RWPE2 (cell line): ENCODE data around the gene RASGEF1C.

Experiments
- ATAC-seq: fragments of 200-7000 bp; cut with Tn5 transposase; 3 replicates; pipeline ENCODE4 v1.9.1; 2021; ENCODE audit warnings: low read depth
- DNase-seq: peaks from one replicate; pipeline ENCODE4 v3.0.0-alpha.2; 2020; ENCODE audit warnings: low spot score
- H3K27ac ChIP-seq: fragments of 450-650 bp; 2 replicates; pipeline ENCODE4 v1.5.1; 2017; ENCODE audit warnings: mild to moderate bottlenecking; ENCODE audit not compliant: poor library complexity, severe bottlenecking
- H3K27me3 ChIP-seq: fragments of 250-450 bp; sonication (Bioruptor Pico); 2 replicates; pipeline ENCODE4 v1.5.1; 2021; ENCODE audit warnings: mild to moderate bottlenecking, moderate library complexity; ENCODE audit not compliant: insufficient read depth, poor library complexity, severe bottlenecking
- H3K36me3 ChIP-seq: fragments of 250-450 bp; sonication (Bioruptor Pico); 2 replicates; pipeline ENCODE4 v1.5.1; 2020; ENCODE audit warnings: low read depth, mild to moderate bottlenecking, moderate library complexity
- H3K4me1 ChIP-seq: fragments of 250-450 bp; sonication (Bioruptor Pico); 2 replicates; pipeline ENCODE4 v1.5.1; 2021; ENCODE audit warnings: mild to moderate bottlenecking, moderate library complexity; ENCODE audit not compliant: insufficient read depth, poor library complexity, severe bottlenecking
- H3K4me3 ChIP-seq: fragments of 250-450 bp; sonication (Bioruptor Pico); 2 replicates; pipeline ENCODE4 v1.5.1; 2021; ENCODE audit warnings: mild to moderate bottlenecking, moderate library complexity; ENCODE audit not compliant: severe bottlenecking
- H3K9me3 ChIP-seq: fragments of 250-450 bp; sonication (Bioruptor Pico); 2 replicates; pipeline ENCODE4 v1.5.1; 2021; ENCODE audit warnings: mild to moderate bottlenecking, moderate library complexity; ENCODE audit not compliant: severe bottlenecking
- TF ChIP-seq, protein P1 (sequence below): fragments of 450-650 bp; IDR thresholded peaks from one replicate; pipeline ENCODE4 v1.5.1; 2017; ENCODE audit warnings: mild to moderate bottlenecking, moderate library complexity; ENCODE audit not compliant: poor library complexity, severe bottlenecking

The RASGEF1C gene

DNA sequence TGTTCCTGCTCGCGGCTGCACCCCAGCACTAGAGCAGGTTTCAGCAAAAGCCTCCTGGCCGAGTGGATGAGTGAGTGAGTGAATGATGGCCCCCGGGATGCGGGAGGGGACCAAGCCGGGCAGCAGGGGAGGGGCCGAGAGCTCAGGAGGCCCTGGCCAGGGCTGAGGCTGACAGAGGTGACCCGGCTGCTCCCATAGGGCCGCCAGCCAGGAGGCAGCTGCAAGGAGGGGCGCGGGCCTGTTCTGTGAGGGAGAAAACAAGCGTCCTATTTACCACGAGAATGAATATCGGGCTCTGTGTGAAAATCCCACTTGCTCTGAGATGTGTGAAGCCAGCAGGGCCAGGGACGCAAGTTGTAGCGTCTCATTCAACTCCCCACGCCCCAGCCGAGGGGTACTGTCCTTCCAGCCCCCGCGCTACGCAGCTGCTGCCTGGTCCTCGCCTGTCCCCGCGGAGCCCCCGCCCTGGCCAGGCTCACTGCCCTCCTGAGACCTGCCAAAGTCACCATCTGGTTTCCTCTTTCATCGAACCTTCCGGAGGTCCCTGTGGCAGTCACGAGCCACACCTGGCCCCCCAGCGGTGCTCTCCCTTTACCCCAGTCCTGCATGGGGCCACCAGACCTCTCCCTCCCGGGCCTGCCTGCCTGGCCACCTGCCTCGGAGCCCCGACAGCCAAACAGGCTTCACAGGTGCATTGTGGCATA lies 38.8 kb downstream of the RASGEF1C start:
- peaks cover 5% of the 10 kb centered on the region for H3K27me3 ChIP-seq
- ATAC-seq, result no peak; the same call in 2 of the 3 replicates
- no peak overlapping the region for H3K27ac ChIP-seq
- H3K36me3 ChIP-seq, result no peaks in the 10 kb centered on the region
- no peaks in the 10 kb centered on the region for H3K9me3 ChIP-seq
- H3K4me1 ChIP-seq, result no peaks in the 10 kb centered on the region
- TF ChIP-seq, protein P1, sequence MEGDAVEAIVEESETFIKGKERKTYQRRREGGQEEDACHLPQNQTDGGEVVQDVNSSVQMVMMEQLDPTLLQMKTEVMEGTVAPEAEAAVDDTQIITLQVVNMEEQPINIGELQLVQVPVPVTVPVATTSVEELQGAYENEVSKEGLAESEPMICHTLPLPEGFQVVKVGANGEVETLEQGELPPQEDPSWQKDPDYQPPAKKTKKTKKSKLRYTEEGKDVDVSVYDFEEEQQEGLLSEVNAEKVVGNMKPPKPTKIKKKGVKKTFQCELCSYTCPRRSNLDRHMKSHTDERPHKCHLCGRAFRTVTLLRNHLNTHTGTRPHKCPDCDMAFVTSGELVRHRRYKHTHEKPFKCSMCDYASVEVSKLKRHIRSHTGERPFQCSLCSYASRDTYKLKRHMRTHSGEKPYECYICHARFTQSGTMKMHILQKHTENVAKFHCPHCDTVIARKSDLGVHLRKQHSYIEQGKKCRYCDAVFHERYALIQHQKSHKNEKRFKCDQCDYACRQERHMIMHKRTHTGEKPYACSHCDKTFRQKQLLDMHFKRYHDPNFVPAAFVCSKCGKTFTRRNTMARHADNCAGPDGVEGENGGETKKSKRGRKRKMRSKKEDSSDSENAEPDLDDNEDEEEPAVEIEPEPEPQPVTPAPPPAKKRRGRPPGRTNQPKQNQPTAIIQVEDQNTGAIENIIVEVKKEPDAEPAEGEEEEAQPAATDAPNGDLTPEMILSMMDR, result no peak
- H3K4me3 ChIP-seq, result no peak overlapping the region
- peak; percentile 55 for DNase-seq

DNA sequence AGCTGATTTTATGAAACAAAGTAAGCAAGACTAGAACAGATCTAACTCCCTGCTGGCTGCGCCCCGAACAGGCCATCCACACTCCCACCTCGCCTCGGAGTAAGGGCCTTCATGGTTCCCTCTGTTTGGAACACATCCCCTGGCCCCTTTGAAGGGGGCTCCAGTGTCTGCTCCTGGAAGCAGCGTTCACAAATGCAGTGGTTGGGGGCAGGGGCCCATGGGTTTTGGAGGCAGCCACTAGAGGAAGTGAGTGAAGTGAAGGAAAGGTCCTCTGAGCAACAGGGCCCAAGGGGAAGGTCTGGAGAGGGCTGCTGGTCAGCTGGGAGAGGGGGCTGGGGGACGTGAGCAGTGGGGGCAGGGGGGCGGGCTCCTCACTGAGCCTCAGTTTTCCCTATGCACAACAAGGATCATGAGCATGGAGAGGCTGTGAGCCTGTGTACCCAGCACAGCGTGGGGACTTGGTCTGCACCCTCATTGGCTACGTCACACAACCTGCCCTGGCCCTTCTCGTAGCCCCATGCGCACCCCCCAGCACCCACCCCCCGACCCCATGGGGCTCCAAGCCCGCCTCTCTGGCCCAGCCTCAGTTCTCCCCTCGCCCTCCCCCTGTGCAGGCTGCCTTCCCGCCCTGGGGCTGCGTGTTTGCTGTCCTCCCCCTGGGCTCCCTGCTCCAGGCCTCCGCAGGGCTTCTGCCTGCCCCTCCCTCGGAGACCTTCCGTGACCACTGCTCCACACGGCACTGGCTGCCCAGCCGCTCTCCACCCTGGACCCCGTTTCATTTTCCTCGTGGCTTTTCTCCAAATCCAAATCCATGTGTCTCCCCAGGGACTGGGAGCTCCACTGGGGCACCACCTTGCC lies 39.5 kb downstream of the RASGEF1C start:
- no peak overlapping the region for H3K4me3 ChIP-seq
- peaks cover 10% of the 10 kb centered on the region for H3K27me3 ChIP-seq
- no peaks in the 10 kb centered on the region for H3K9me3 ChIP-seq
- H3K36me3 ChIP-seq, result no peaks in the 10 kb centered on the region
- ATAC-seq, result no peak
- DNase-seq, result no peak
- H3K27ac ChIP-seq, result no peak overlapping the region
- H3K4me1 ChIP-seq, result no peaks in the 10 kb centered on the region
- TF ChIP-seq, protein P1, result no peak

DNA sequence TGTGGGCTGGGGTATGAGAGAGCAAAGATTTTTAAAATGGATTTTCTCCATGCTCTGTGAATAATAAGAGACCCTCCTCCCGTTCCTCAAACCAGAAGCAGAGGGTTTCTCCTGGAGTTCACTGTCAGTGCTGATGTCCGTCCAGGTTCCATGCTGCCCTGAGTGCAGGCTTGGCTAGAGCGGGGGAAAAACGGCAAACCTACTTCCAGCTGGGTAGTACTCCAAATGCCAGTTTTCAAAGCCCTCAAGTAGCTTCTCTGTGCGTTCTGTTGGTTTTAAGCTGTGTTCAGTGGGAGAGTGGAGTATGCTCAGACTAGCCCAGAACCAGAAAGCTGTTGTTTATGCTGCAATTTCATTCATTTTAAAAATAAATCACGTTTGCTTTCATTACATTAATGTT lies 40.3 kb downstream of the RASGEF1C start:
- Histone ChIP-seq H3K4me1 (no peaks in the 10 kb centered on the region), H3K27me3 (peaks cover 15% of the 10 kb centered on the region), H3K9me3 (no peaks in the 10 kb centered on the region), H3K4me3 (no peak overlapping the region), H3K36me3 (no peaks in the 10 kb centered on the region), H3K27ac (no peak overlapping the region)
- DNase-seq (no peak), ATAC-seq (no peak)
- TF ChIP-seq, protein P1, result no peak

DNA sequence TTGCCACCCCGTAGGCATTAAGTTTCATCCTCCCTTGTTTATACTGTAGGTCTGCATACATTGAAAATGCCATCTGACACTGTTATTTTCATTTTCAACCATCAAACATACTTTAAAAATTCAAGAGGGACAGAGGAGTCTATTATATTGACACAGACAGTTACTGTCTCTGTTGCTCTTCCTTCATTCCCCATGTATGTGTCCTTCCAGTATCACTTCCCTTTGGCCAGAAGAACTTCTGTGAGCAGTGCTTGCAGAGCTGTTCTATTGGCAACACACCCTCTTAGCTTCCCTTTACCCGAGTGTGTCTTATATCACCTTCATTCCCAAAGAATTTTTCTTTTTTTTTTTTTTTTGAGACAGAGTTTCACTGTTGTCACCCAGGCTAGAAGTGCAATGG lies 42.8 kb downstream of the RASGEF1C start:
- DNase-seq (no peak), ATAC-seq (no peak)
- H3K4me3 ChIP-seq, result no peak overlapping the region
- H3K4me1 ChIP-seq, result no peaks in the 10 kb centered on the region
- no peaks in the 10 kb centered on the region for H3K9me3 ChIP-seq
- H3K27ac ChIP-seq, result no peak overlapping the region
- TF ChIP-seq, protein P1, result no peak
- no peaks in the 10 kb centered on the region for H3K36me3 ChIP-seq
- H3K27me3 ChIP-seq, result peaks cover 31% of the 10 kb centered on the region
